GM23248 (cell line): ENCODE results near the gene ZFP90.

Source experiments
- EZH2 ChIP-seq: fragments of 200-600 bp; sonication (generic); IDR thresholded peaks from 2 replicates; pipeline ENCODE4 v1.6.1; 2018; ENCODE audit warnings: antibody characterized with exemption, mild to moderate bottlenecking; ENCODE audit not compliant: insufficient read depth, poor library complexity, severe bottlenecking
- EZH2phosphoT487 ChIP-seq: fragments of 200-600 bp; sonication (generic); IDR thresholded peaks from 2 replicates; pipeline ENCODE4 v1.6.1; 2018; ENCODE audit warnings: antibody characterized with exemption, moderate library complexity, mild to moderate bottlenecking, low read depth; ENCODE audit not compliant: insufficient read depth

DNA sequence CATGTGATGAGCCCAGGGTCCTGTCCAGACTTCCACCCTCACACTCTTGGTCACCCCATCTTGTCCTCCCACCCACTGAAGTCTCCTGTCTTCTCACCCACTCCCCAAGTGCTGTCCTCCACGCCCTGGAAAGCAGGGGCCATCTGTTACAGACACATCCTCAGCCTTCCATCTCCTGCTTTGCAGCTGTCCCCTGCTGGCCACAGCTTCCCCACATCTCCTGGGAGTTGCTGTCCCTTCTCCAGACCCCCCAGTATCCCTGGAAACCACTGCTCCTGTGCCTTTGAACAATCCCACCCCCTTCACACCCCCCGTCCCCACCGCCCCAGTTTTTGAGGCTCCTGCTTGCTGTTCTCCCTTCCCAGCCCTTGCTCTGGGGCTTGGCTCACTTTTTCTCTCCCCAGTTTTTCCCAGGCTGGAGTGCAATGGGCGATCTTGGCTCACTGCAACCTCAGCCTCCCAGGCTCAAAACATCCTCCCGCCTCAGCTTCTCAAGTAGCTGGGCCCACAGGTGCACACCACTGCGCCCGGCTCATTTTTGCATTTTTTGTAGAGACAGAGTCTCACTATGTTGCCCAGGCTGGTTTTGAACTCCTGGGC is 30.4 kb upstream of the ZFP90 start:
- TF ChIP-seq EZH2phosphoT487 = no peak
- TF ChIP-seq EZH2 = no peak
